ENCODE results near the gene GPD2.

GPD2 gene

GRCh38 chr2:156435718-156436496 lies at the start of gene GPD2:
GPD2 (plus strand) TSS chr2:156436379; CDS start chr2:156476106, 39,727 bp downstream.
- peak; percentile 87 for DNase-seq
- H3K4me3 Mint-ChIP-seq, result peak within 1 kb of the TSS; percentile 93
- peaks cover 54% of the 10 kb centered on the region for H3K4me1 Mint-ChIP-seq
- no peaks in the 10 kb centered on the region for H3K9me3 Mint-ChIP-seq
- no peak for TF ChIP-seq CTCF (IDR thresholded peaks at IDR 0.05)
- H3K27me3 Mint-ChIP-seq (ENCODE audit: low read depth, poor library complexity), result no peaks in the 10 kb centered on the region
- H3K36me3 Mint-ChIP-seq (ENCODE audit: low read depth), result peaks cover 17% of the 10 kb centered on the region
- peak within 1 kb of the TSS; percentile 90 for H3K27ac Mint-ChIP-seq

GRCh38 chr2:156394033-156394741 lies 42.0 kb upstream of the GPD2 start:
- no peak for TF ChIP-seq CTCF (IDR thresholded peaks at IDR 0.05)
- Mint-ChIP-seq H3K4me1 (peaks cover under 1% of the 10 kb centered on the region), H3K27ac (no peak overlapping the region), H3K4me3 (no peak overlapping the region), H3K9me3 (no peaks in the 10 kb centered on the region), H3K27me3 (ENCODE audit: low read depth, poor library complexity) (no peaks in the 10 kb centered on the region), H3K36me3 (ENCODE audit: low read depth) (no peaks in the 10 kb centered on the region)
- DNase-seq, result no peak

- Mint-ChIP-seq H3K27ac (no peak overlapping the region), H3K27me3 (ENCODE audit: low read depth, poor library complexity) (peaks cover 11% of the 10 kb centered on the region), H3K9me3 (no peaks in the 10 kb centered on the region), H3K36me3 (ENCODE audit: low read depth) (no peaks in the 10 kb centered on the region), H3K4me1 (peaks cover 9% of the 10 kb centered on the region), H3K4me3 (no peak overlapping the region)
- DNase-seq, result no peak
- no peak for TF ChIP-seq CTCF (IDR thresholded peaks at IDR 0.05)
Measured at GRCh38 chr2:156396126-156396525, 40.1 kb upstream of the GPD2 start.

- DNase-seq, result no peak
Measured at GRCh38 chr2:156397229-156397628, 39.0 kb upstream of the GPD2 start.

GRCh38 chr2:156398176-156398575 lies 38.0 kb upstream of the GPD2 start:
- no peak overlapping the region for H3K4me3 Mint-ChIP-seq
- H3K36me3 Mint-ChIP-seq (ENCODE audit: low read depth), result no peaks in the 10 kb centered on the region
- no peak overlapping the region for H3K27ac Mint-ChIP-seq
- H3K4me1 Mint-ChIP-seq, result peaks cover 18% of the 10 kb centered on the region
- peaks cover 11% of the 10 kb centered on the region for H3K27me3 Mint-ChIP-seq (ENCODE audit: low read depth, poor library complexity)
- no peak for DNase-seq
- TF ChIP-seq CTCF (IDR thresholded peaks at IDR 0.05), result no peak
- H3K9me3 Mint-ChIP-seq, result no peaks in the 10 kb centered on the region

More at GRCh38 chr2:156397229-156397628, 39.0 kb upstream of the GPD2 start:
- H3K27ac Mint-ChIP-seq, result peak overlapping the region; percentile 34
- no peak overlapping the region for H3K4me3 Mint-ChIP-seq
- peaks cover 11% of the 10 kb centered on the region for H3K27me3 Mint-ChIP-seq (ENCODE audit: low read depth, poor library complexity)
- no peaks in the 10 kb centered on the region for H3K9me3 Mint-ChIP-seq
- TF ChIP-seq CTCF (IDR thresholded peaks at IDR 0.05), result no peak
- peaks cover 17% of the 10 kb centered on the region for H3K4me1 Mint-ChIP-seq
- no peaks in the 10 kb centered on the region for H3K36me3 Mint-ChIP-seq (ENCODE audit: low read depth)
